SK-N-MC (cell line): ENCODE results near the gene DVL1.

Experiments used
- EZH2 ChIP-seq: fragments of 200-600 bp; sonication (generic); IDR thresholded peaks from one replicate; pipeline ENCODE4 v1.6.1; 2017; ENCODE audit warnings: antibody characterized with exemption
- FOXP2 ChIP-seq: optimal IDR thresholded peaks from 2 replicates; pipeline ENCODE3; 2011; ENCODE audit warnings: mild to moderate bottlenecking, moderate library complexity; ENCODE audit not compliant: insufficient read depth; ENCODE audit errors: extremely low read length, control extremely low read depth
- POLR2AphosphoS5 ChIP-seq: IDR thresholded peaks from 2 replicates; pipeline ENCODE4 v1.6.1; 2012; ENCODE audit warnings: mild to moderate bottlenecking, low read depth, low read length, borderline replicate concordance

- no peak for TF ChIP-seq EZH2
- TF ChIP-seq POLR2AphosphoS5, result peak; percentile 71
- peak; percentile 96 for TF ChIP-seq FOXP2
Observed at GRCh38 chr1:1374929-1375662, 25.9 kb upstream of the DVL1 start, which contains the start of gene AURKAIP1.
